Upper lobe of left lung (tissue), 4 donors: ENCODE data around the gene LNX1.

Source experiments
- CTCF ChIP-seq, 6 experiments: fragments of 450-650 bp in 4 of 6; fragments of 200-600 bp in 2 of 6; sonication (generic) in 2 of 6; IDR thresholded peaks; one replicate each; pipeline ENCODE4 v1.5.1; 2016 to 2019; ENCODE audit warnings: antibody characterized with exemption in 6 of 6
- EP300 ChIP-seq, 4 donors: sonication (generic); formaldehyde crosslinking; IDR thresholded peaks; one replicate each; pipeline ENCODE4 v1.5.1; 2017; ENCODE audit warnings: antibody characterized with exemption in 4 of 4, control low read depth in 2 of 4
- POLR2A ChIP-seq, 4 donors: fragments of 450-650 bp; IDR thresholded peaks; one replicate each; pipeline ENCODE4 v1.5.1; 2016 to 2017; ENCODE audit warnings: antibody characterized with exemption in 4 of 4, mild to moderate bottlenecking in 2 of 4

GRCh38 chr4:53608242-53608641, 17.0 kb upstream of the LNX1 start:
- TF ChIP-seq EP300 (IDR thresholded peaks at IDR 0.05) (no peak), CTCF (IDR thresholded peaks at IDR 0.05) (no peak), POLR2A (IDR thresholded peaks at IDR 0.05) (no peak)
